ENCODE data around the gene LCE2B.
"Not testable (repeated sequence)": the region's sequence is repeated elsewhere in the genome, so short reads cannot be mapped to it uniquely, and the experiment has no call there.

The LCE2B gene, protein sequence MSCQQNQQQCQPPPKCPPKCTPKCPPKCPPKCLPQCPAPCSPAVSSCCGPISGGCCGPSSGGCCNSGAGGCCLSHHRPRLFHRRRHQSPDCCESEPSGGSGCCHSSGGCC
- long read RNA-seq: 0 reads

- DNase-seq (ENCODE audit: low read depth in 1 of 2, low spot score in 1 of 2); H3K4me3 ChIP-seq (replicated peaks; ENCODE audit: insufficient read depth, low read length); H3K27ac ChIP-seq (replicated peaks); H3K27me3 ChIP-seq (ENCODE audit: insufficient read depth, poor library complexity, severe bottlenecking): not testable (repeated sequence)
Observed at GRCh38 chr1:152685823-152686222, at the start of gene LCE2B. TSS of gene LCE2B (plus strand) at chr1:152686123. CDS start at chr1:152686844, 721 bp downstream.

DNA sequence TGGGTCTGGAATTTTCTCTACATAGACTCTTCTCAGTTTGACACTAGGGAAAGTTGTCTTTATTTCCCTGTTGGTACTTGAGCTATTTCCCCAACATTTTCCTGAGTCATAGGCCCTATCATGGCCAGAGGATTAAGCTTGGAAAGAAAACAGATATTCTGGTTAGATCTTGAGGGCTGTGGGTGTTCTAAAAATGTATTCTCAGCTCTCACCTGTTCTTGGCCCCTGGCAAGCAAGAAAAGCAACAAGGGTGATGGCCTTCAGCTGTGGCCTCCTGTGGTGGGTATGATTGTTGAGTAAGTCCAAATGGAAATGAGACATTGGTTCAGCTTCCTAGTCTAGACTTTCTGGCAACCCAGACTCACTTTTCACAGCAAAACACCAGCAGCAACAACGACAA lies 45.6 kb upstream of the LCE2B start:
- DNase-seq (ENCODE audit: low read depth in 1 of 2, low spot score in 1 of 2): no peak
- no peaks in the 10 kb centered on the region for H3K27me3 ChIP-seq (ENCODE audit: insufficient read depth, poor library complexity, severe bottlenecking)
- TF ChIP-seq GABPA (IDR thresholded peaks at IDR 0.05; ENCODE audit: low read depth) (no peak), CTCF (IDR thresholded peaks at IDR 0.05; ENCODE audit: insufficient read depth, low read length) (no peak), SPI1 (IDR thresholded peaks at IDR 0.05; ENCODE audit: borderline replicate concordance, low read depth) (no peak), POLR2AphosphoS5 (IDR thresholded peaks at IDR 0.05; ENCODE audit: low read depth) (no peak)
- TF ChIP-seq, protein P1, sequence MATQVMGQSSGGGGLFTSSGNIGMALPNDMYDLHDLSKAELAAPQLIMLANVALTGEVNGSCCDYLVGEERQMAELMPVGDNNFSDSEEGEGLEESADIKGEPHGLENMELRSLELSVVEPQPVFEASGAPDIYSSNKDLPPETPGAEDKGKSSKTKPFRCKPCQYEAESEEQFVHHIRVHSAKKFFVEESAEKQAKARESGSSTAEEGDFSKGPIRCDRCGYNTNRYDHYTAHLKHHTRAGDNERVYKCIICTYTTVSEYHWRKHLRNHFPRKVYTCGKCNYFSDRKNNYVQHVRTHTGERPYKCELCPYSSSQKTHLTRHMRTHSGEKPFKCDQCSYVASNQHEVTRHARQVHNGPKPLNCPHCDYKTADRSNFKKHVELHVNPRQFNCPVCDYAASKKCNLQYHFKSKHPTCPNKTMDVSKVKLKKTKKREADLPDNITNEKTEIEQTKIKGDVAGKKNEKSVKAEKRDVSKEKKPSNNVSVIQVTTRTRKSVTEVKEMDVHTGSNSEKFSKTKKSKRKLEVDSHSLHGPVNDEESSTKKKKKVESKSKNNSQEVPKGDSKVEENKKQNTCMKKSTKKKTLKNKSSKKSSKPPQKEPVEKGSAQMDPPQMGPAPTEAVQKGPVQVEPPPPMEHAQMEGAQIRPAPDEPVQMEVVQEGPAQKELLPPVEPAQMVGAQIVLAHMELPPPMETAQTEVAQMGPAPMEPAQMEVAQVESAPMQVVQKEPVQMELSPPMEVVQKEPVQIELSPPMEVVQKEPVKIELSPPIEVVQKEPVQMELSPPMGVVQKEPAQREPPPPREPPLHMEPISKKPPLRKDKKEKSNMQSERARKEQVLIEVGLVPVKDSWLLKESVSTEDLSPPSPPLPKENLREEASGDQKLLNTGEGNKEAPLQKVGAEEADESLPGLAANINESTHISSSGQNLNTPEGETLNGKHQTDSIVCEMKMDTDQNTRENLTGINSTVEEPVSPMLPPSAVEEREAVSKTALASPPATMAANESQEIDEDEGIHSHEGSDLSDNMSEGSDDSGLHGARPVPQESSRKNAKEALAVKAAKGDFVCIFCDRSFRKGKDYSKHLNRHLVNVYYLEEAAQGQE (IDR thresholded peaks at IDR 0.05; ENCODE audit: insufficient replicate concordance, low read depth): no peak
- H3K27ac ChIP-seq (replicated peaks): no peak overlapping the region
- no peak overlapping the region for H3K4me3 ChIP-seq (replicated peaks; ENCODE audit: insufficient read depth, low read length)

GRCh38 chr1:152643945-152644344 lies 42.0 kb upstream of the LCE2B start:
- Histone ChIP-seq H3K27me3 (ENCODE audit: insufficient read depth, poor library complexity, severe bottlenecking) (no peaks in the 10 kb centered on the region), H3K27ac (replicated peaks) (no peak overlapping the region), H3K4me3 (replicated peaks; ENCODE audit: insufficient read depth, low read length) (no peak overlapping the region)
- DNase-seq (ENCODE audit: low read depth in 1 of 2, low spot score in 1 of 2): no peak
- TF ChIP-seq CTCF (IDR thresholded peaks at IDR 0.05; ENCODE audit: insufficient read depth, low read length) (no peak), SPI1 (IDR thresholded peaks at IDR 0.05; ENCODE audit: borderline replicate concordance, low read depth) (no peak), POLR2AphosphoS5 (IDR thresholded peaks at IDR 0.05; ENCODE audit: low read depth) (no peak), GABPA (IDR thresholded peaks at IDR 0.05; ENCODE audit: low read depth) (no peak)
- TF ChIP-seq, protein P1 (IDR thresholded peaks at IDR 0.05; ENCODE audit: insufficient replicate concordance, low read depth): no peak

DNA sequence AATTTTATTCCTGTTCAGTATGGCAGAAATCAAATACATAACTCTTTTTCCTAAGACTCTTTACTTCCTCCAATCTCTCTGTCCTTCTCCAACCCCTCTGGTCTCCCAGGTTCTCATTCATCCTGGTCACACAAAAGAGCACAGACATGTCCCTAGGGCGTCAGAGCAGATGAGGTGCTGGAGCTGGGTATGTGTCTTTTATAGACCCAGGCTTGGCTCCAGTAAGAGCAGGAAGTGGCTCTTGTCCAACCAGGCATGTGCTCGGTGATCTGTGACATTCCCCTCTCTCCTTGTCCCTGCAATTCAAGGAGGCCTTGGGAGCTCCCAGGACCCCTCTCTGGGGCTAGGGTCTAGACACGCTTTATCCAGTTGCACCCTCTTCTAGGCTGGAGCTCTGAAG lies 40.8 kb upstream of the LCE2B start:
- no peak for DNase-seq (ENCODE audit: low read depth in 1 of 2, low spot score in 1 of 2)
- TF ChIP-seq POLR2AphosphoS5 (IDR thresholded peaks at IDR 0.05; ENCODE audit: low read depth): no peak
- TF ChIP-seq, protein P1 (IDR thresholded peaks at IDR 0.05; ENCODE audit: insufficient replicate concordance, low read depth): no peak

More for the DNA sequence above, 40.8 kb upstream of the LCE2B start:
- H3K4me3 ChIP-seq (replicated peaks; ENCODE audit: insufficient read depth, low read length): no peak overlapping the region
- no peak overlapping the region for H3K27ac ChIP-seq (replicated peaks)
- no peaks in the 10 kb centered on the region for H3K27me3 ChIP-seq (ENCODE audit: insufficient read depth, poor library complexity, severe bottlenecking)
